Stimulated activated CD4-positive, alpha-beta T cell treated with anti-CD3 and anti-CD28 coated beads, Interleukin-15, amount 100 ng/mL, for 24 hours (primary cell): ENCODE measurements around the gene FHL2.
A peak's percentile ranks its signal among the peaks of the same experiment; 100 is the strongest.

Experiments used
- DNase-seq: peaks from one replicate; pipeline ENCODE4 v3.0.0-alpha.2; 2020

Gene FHL2

GRCh38 chr2:105377871-105378270 lies 21.0 kb downstream of the FHL2 start:
- no peak for DNase-seq

- DNase-seq, result no peak
Observed at GRCh38 chr2:105376789-105377240, 22.0 kb downstream of the FHL2 start.

GRCh38 chr2:105376010-105376409 lies 22.8 kb downstream of the FHL2 start:
- no peak for DNase-seq

- DNase-seq, result no peak
Observed at GRCh38 chr2:105375001-105375561, 23.8 kb downstream of the FHL2 start.

- peak; percentile 14 for DNase-seq
Observed at GRCh38 chr2:105373895-105374401, 24.9 kb downstream of the FHL2 start.

- no peak for DNase-seq
Observed at GRCh38 chr2:105373344-105373781, 25.5 kb downstream of the FHL2 start.

- DNase-seq, result no peak
Observed at GRCh38 chr2:105371810-105372209, 27.0 kb downstream of the FHL2 start.

- DNase-seq, result no peak
Observed at GRCh38 chr2:105371156-105371555, 27.7 kb downstream of the FHL2 start.

GRCh38 chr2:105369777-105370690 lies 28.8 kb downstream of the FHL2 start:
- peak; percentile 92 for DNase-seq

GRCh38 chr2:105368759-105369408 lies 30.0 kb downstream of the FHL2 start:
- DNase-seq, result no peak

GRCh38 chr2:105365206-105365605 lies 33.6 kb downstream of the FHL2 start:
- DNase-seq, result no peak

- no peak for DNase-seq
Observed at GRCh38 chr2:105364436-105365139, 34.3 kb downstream of the FHL2 start.

- no peak for DNase-seq
Observed at GRCh38 chr2:105362862-105363591, 35.8 kb downstream of the FHL2 start.

GRCh38 chr2:105361102-105361889 lies 37.6 kb downstream of the FHL2 start:
- peak; percentile 52 for DNase-seq

GRCh38 chr2:105358593-105358992 lies 40.3 kb downstream of the FHL2 start:
- DNase-seq, result no peak

- no peak for DNase-seq
Observed at GRCh38 chr2:105357122-105357521, 41.7 kb downstream of the FHL2 start.

- DNase-seq, result no peak
Observed at GRCh38 chr2:105344704-105345345, 54.0 kb downstream of the FHL2 start.

- DNase-seq, result no peak
Observed at GRCh38 chr2:105339414-105339813, 59.4 kb downstream of the FHL2 start.

GRCh38 chr2:105338020-105338385 lies 60.8 kb downstream of the FHL2 start:
- DNase-seq, result no peak

GRCh38 chr2:105337122-105338019 lies 61.5 kb downstream of the FHL2 start, which contains the start of gene C2orf49:
Gene C2orf49, plus strand, starts transcription at chr2:105337540. Its CDS starts 48 bp downstream, at chr2:105337588.
- peak; percentile 93 for DNase-seq
